Measurements from ENCODE around the gene EFCAB6. TPM values are rescaled to one million over a fixed set of nuclear protein-coding genes. Genes with fewer than 3 reads are reported as not detected.
A peak's percentile ranks its signal among the peaks of the same experiment; 100 is the strongest.

EFCAB6 gene
- total and polyA plus RNA-seq, 2 of the 4 experiments (the other 2 are of a cell fraction) = 0.44 to 1.1 TPM

DNA sequence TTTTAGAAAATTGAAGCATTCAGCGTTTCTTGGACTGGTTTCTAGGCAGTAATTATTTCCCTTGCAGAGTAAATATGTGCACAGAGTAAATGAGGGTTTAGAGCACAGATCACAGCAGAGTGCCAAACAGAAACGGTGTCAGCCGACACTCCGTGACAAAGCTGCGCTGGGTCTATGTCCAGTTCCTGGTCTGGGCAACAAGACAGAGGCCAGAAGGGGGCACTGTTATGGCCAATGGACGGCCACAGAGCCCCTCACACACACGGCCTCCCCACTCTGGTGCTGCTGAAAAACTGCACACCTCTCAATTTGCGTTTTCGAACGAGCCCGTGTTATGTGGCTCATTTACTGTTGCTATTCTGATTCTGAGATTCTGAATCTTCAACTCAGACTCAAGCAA lies 219.6 kb downstream of the EFCAB6 start:
- Histone ChIP-seq H3K14ac (replicated peaks; ENCODE audit: low read depth, low read length) (no peak overlapping the region), H3K18ac (ENCODE audit: low read depth, low read length) (no peak overlapping the region), H4K20me1 (ENCODE audit: insufficient read depth, low read length) (no peaks in the 10 kb centered on the region), H2AK9ac (replicated peaks; ENCODE audit: low read depth, low read length, poor library complexity) (no peak overlapping the region), H3K4me2 (ENCODE audit: low read depth, low read length) (no peak overlapping the region), H3K9me3 (ENCODE audit: control insufficient read depth, insufficient read depth, low read length) (peaks cover under 1% of the 10 kb centered on the region; the same call in 1 of the 2 replicates), H2AFZ (replicated peaks; ENCODE audit: low read length, poor library complexity) (no peak overlapping the region), H3K79me1 (ENCODE audit: low read depth in 1 of 2, low read length in 2 of 2) (no peaks in the 10 kb centered on the region), H2BK120ac (ENCODE audit: low read depth, low read length) (no peak overlapping the region), H2BK15ac (ENCODE audit: low read depth, low read length) (no peak overlapping the region), H2BK5ac (ENCODE audit: low read depth, low read length, poor library complexity, severe bottlenecking) (no peak overlapping the region), H3K4me3 (ENCODE audit: insufficient read depth, low read depth, low read length) (no peak overlapping the region), H3K4ac (ENCODE audit: low read depth, low read length) (no peak overlapping the region), H4K8ac (ENCODE audit: low read depth in 2 of 2, low read length in 2 of 2) (no peak overlapping the region), H2AK5ac (ENCODE audit: low read depth, low read length) (no peak overlapping the region), H3K27me3 (ENCODE audit: control insufficient read depth, insufficient read depth, low read length) (no peaks in the 10 kb centered on the region), H4K5ac (ENCODE audit: low read depth, low read length) (no peak overlapping the region), H2BK20ac (ENCODE audit: low read depth, low read length) (no peak overlapping the region), H3K23ac (ENCODE audit: low read depth, low read length) (no peak overlapping the region), H3K27ac (ENCODE audit: insufficient read depth, low read length) (no peak overlapping the region), H3K36me3 (ENCODE audit: control insufficient read depth, insufficient read depth, low read length) (no peaks in the 10 kb centered on the region), H4K91ac (ENCODE audit: insufficient read depth, low read depth, low read length) (no peak overlapping the region), H3K9me1 (ENCODE audit: insufficient read depth, low read length) (no peaks in the 10 kb centered on the region), H3K9ac (ENCODE audit: low read depth, low read length) (no peak overlapping the region), H3K56ac (ENCODE audit: extremely low read depth, insufficient read depth, low read length) (no peak overlapping the region), H3K4me1 (ENCODE audit: control insufficient read depth, insufficient read depth, low read length) (no peaks in the 10 kb centered on the region)
- intact Hi-C loops (cut with micrococcal nuclease) (no loop called here), in situ Hi-C loops (cut with MboI; ENCODE audit: low sequenced_read_pairs) (no loop called here), dilution Hi-C loops (cut with HindIII; ENCODE audit: low sequenced_read_pairs, unreplicated experiment) (no loop called here)
- WGBS, 2 experiments (ENCODE audit: extremely low coverage in 2 of 2, insufficient read length in 1 of 2) = 40% methylated on average over 1 of the region's 11 CpGs; no CpG with 5 or more reads in 1 of the 2 experiments
- DNase-seq = peak; percentile 2
- TF ChIP-seq MAZ (IDR thresholded peaks at IDR 0.05; ENCODE audit: borderline replicate concordance, low read depth, low read length) (no peak), SMC3 (IDR thresholded peaks at IDR 0.05; ENCODE audit: low read depth, low read length) (0 out of 2 replicates have a peak, but pooled peaks have one; percentile 14)
- TF ChIP-seq, protein P1, sequence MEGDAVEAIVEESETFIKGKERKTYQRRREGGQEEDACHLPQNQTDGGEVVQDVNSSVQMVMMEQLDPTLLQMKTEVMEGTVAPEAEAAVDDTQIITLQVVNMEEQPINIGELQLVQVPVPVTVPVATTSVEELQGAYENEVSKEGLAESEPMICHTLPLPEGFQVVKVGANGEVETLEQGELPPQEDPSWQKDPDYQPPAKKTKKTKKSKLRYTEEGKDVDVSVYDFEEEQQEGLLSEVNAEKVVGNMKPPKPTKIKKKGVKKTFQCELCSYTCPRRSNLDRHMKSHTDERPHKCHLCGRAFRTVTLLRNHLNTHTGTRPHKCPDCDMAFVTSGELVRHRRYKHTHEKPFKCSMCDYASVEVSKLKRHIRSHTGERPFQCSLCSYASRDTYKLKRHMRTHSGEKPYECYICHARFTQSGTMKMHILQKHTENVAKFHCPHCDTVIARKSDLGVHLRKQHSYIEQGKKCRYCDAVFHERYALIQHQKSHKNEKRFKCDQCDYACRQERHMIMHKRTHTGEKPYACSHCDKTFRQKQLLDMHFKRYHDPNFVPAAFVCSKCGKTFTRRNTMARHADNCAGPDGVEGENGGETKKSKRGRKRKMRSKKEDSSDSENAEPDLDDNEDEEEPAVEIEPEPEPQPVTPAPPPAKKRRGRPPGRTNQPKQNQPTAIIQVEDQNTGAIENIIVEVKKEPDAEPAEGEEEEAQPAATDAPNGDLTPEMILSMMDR (conservative IDR thresholded peaks at IDR 0.05; ENCODE audit: low read depth, low read length) = peak; percentile 19; the same call in 1 of the 2 replicates
- no TSS peak for BruUV-seq (replicated peaks)
- no peak for ATAC-seq (ENCODE audit: low read depth)
- ChIA-PET CTCF (no interaction called here), POLR2A (ENCODE audit: unreplicated experiment) (no interaction called here)
